Neural cell (in vitro differentiated cells): ENCODE data around the gene MLIP.

Source experiments
- EZH2 ChIP-seq: fragments of 200-600, 300-800 bp; shearing (Covaris generic), sonication (generic); IDR thresholded peaks from 2 replicates; pipeline ENCODE4 v1.6.1; 2014; ENCODE audit warnings: antibody characterized with exemption, low read length, borderline replicate concordance, mild to moderate bottlenecking; ENCODE audit not compliant: insufficient read depth, poor library complexity, severe bottlenecking
- POLR2AphosphoS5 ChIP-seq: IDR thresholded peaks from 2 replicates; pipeline ENCODE4 v1.6.1; 2012
- TF ChIP-seq, protein P1 (sequence below): IDR thresholded peaks from 2 replicates; pipeline ENCODE4 v1.6.1; 2012; ENCODE audit warnings: borderline replicate concordance

DNA sequence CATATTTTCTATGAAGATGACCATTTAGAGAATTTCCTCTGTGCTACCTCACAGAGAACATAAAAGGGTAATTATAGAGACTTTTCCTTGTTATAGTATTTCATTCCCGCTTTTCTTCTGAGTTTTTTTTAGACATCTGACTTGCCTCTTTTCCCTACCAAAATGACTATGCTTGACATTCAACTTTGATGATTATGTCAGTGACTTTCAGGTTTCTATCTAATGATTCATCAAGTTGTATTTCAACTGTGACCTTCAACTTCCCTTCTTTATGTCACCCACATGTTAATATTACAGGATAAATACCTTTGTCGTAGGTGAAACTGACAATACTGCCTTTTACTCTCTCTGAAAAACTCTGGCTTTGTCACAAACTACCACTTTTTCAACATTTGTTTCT, 95.3 kb downstream of the MLIP start:
- TF ChIP-seq POLR2AphosphoS5 (no peak), EZH2 (no peak)
- TF ChIP-seq, protein P1, sequence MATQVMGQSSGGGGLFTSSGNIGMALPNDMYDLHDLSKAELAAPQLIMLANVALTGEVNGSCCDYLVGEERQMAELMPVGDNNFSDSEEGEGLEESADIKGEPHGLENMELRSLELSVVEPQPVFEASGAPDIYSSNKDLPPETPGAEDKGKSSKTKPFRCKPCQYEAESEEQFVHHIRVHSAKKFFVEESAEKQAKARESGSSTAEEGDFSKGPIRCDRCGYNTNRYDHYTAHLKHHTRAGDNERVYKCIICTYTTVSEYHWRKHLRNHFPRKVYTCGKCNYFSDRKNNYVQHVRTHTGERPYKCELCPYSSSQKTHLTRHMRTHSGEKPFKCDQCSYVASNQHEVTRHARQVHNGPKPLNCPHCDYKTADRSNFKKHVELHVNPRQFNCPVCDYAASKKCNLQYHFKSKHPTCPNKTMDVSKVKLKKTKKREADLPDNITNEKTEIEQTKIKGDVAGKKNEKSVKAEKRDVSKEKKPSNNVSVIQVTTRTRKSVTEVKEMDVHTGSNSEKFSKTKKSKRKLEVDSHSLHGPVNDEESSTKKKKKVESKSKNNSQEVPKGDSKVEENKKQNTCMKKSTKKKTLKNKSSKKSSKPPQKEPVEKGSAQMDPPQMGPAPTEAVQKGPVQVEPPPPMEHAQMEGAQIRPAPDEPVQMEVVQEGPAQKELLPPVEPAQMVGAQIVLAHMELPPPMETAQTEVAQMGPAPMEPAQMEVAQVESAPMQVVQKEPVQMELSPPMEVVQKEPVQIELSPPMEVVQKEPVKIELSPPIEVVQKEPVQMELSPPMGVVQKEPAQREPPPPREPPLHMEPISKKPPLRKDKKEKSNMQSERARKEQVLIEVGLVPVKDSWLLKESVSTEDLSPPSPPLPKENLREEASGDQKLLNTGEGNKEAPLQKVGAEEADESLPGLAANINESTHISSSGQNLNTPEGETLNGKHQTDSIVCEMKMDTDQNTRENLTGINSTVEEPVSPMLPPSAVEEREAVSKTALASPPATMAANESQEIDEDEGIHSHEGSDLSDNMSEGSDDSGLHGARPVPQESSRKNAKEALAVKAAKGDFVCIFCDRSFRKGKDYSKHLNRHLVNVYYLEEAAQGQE: no peak
